Rectal smooth muscle tissue (tissue), 1 donor: ENCODE results near the gene COMTD1.

Experiments used
- H3K27ac ChIP-seq: one replicate; pipeline ENCODE4 v1.7.0; 2013; ENCODE audit warnings: low read depth, low read length, inconsistent platforms
- H3K27me3 ChIP-seq: one replicate; pipeline ENCODE4 v1.7.0; 2013; ENCODE audit warnings: low read length; ENCODE audit not compliant: control insufficient read depth, insufficient read depth
- H3K36me3 ChIP-seq: one replicate; pipeline ENCODE4 v1.7.0; 2013; ENCODE audit warnings: low read length; ENCODE audit not compliant: control insufficient read depth, insufficient read depth
- H3K4me1 ChIP-seq: one replicate; pipeline ENCODE4 v1.7.0; 2013; ENCODE audit warnings: low read length; ENCODE audit not compliant: control insufficient read depth, insufficient read depth
- H3K4me3 ChIP-seq: one replicate; pipeline ENCODE4 v1.7.0; 2013; ENCODE audit warnings: low read length
- H3K9ac ChIP-seq: one replicate; pipeline ENCODE4 v1.7.0; 2013; ENCODE audit warnings: low read length

Gene COMTD1

DNA sequence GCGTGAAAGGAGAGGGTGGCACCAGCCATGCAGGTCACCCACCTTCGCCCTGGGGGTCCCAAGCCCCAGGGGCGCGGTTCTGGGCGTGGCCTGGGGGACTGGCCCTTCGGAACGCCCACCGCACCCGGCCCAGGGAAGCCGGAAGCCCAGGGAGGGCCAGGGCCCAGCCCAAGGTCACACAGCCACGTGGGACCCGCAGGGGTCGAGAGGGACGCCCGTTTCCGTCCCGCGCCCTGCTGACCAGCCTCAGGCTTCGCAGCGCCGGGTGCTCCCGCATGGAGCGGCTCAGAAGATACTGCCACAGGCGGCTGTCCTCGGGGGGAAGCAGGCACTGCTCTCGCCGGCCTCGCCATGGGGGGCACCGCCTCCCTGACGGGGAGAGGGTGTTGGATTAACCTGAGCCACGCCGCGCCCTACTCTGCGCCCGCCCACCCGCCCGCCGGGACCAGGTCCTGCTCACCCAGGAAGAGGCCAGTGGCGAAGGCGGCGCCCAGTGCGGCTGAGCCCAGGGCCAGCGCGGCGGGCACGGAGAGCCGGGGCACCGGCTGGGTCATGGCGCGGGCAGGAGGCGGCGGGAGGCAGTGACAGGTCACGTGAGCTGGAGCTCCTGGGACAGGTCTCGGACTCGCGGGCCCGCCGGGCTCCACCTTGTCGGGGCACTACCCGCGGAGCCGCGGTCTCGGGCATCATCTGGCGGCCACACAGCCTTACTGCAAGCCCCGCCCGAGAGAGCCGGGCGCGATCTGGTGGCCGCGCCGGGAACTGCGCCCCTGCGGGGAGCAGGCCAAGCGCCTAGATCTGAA, at the start of gene COMTD1:
Gene COMTD1 (minus strand): TSS at position 583 of the 803 bp plus-strand sequence. CDS start 29 bp downstream, at position 554.
- peak within 1 kb of the TSS; percentile 67 for H3K9ac ChIP-seq

DNA sequence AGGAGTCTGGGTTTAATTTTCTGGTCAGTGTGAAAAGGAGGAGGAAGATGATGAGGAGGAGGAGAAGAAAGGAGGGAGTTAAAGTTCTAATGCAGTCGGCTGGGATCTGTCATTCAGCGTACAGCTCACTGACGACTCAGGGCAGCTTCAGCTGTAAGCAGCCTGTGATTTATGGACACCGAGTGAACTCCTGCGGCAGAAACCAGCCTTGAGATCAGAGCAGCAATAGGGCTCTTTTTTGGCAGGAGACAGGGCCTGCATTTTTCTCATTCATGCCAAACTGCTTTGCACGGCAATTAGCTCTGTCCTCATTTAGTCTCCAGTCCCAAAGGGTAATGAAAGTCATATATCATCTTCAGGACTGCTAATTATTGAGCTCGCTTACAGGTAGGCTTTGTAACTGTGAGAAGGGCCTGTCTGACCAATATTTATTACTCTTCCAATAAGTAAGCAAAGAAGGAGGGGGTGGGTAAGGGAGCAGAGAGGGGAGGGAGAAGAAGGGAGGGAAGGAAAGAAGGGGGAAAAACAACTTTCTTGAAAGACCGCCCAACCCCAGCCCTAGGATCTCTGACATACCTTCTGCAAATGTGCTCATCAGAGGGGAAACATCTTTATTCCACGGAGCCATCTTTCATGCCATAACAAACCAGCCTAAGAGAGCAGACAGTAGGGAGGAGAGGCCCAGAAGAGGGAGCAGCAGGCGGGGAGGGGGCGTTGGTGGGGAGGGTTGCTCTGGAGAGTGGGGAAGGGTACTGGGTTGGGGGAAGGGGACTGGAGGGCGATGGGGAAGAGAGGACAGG, 48.1 kb upstream of the COMTD1 start:
- Histone ChIP-seq H3K4me3 (no peak overlapping the region), H3K4me1 (no peaks in the 10 kb centered on the region), H3K9ac (no peak overlapping the region), H3K27me3 (no peaks in the 10 kb centered on the region), H3K36me3 (no peaks in the 10 kb centered on the region), H3K27ac (no peak overlapping the region)

More for the DNA sequence above, at the start of gene COMTD1:
- H3K4me1 ChIP-seq: peaks cover 4% of the 10 kb centered on the region
- no peaks in the 10 kb centered on the region for H3K27me3 ChIP-seq
- peak within 1 kb of the TSS; percentile 63 for H3K27ac ChIP-seq
- H3K4me3 ChIP-seq: peak within 1 kb of the TSS; percentile 84
- peaks cover 7% of the 10 kb centered on the region for H3K36me3 ChIP-seq

DNA sequence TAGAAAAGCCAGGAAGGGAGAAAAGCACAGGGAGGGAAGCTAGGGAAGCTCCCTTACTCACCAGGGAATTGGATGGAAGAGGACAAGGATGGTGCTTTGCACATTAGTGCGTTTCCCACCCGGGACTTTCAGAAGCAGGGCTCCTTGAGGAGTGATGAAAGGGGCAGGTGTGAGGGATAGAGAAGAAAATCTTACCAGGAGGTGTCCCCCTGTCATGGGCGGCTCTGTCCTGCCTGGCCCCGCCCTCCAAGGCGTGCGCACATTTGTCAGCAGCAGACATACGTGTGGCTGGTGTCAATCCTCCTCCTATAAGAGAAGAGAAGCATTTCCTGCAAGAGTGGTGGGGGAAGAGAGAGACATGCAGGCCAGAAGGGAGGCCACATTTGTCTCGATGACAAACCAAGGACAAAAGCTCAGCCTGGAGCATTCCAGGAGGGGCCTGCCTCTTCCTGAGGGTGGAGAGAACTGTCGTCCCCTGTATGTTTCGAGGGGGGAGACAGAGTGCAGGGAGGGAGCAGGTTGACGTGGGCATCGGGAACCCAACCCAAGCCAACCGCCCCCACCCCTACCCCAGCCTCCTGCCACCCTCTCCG, 47.4 kb upstream of the COMTD1 start:
- Histone ChIP-seq H3K9ac (no peak overlapping the region), H3K27ac (no peak overlapping the region), H3K27me3 (no peaks in the 10 kb centered on the region), H3K4me1 (no peaks in the 10 kb centered on the region), H3K36me3 (no peaks in the 10 kb centered on the region), H3K4me3 (no peak overlapping the region)

DNA sequence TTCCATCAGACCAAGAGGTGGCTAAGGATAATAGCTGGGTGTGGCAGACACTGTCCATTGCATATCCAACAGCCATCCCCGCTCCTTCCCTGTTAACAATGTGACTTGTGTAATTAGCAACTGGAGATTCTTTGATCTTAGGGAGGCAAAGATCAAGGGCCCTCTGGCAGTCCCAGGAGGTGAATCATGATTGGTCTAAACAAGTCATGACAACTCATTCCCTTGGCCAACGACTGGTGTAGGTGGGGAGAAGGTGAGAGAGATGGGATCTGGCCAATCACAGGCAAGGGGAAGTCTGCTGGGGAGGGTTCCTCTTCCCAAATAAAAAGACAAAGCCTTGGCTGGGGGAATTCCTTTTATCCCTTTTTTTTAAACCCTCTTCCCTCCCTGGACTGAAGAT, 46.2 kb upstream of the COMTD1 start:
- Histone ChIP-seq H3K27me3 (no peaks in the 10 kb centered on the region), H3K4me1 (no peaks in the 10 kb centered on the region), H3K9ac (no peak overlapping the region), H3K27ac (no peak overlapping the region), H3K36me3 (no peaks in the 10 kb centered on the region), H3K4me3 (no peak overlapping the region)

DNA sequence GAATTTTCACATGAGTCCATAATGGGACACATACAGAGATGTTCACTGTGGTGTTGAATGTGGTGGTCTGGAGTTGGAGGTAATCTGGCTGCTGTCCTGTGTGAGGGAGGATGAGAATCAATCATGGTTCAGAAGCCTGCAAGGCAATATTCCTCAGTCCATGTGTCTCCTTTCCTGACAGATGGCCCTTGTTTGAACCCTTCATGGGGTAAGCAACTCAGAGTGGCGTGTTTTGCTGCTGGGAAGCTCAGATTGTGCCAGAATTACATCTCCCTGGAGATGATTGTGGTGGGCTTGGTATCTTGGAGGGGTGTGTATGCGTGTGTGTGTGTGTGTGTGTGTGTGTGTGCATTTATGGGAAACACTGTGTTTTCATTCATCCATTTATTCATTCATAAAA, 44.5 kb upstream of the COMTD1 start:
- Histone ChIP-seq H3K27ac (no peak overlapping the region), H3K4me3 (no peak overlapping the region), H3K4me1 (no peaks in the 10 kb centered on the region), H3K9ac (no peak overlapping the region), H3K36me3 (no peaks in the 10 kb centered on the region), H3K27me3 (no peaks in the 10 kb centered on the region)

DNA sequence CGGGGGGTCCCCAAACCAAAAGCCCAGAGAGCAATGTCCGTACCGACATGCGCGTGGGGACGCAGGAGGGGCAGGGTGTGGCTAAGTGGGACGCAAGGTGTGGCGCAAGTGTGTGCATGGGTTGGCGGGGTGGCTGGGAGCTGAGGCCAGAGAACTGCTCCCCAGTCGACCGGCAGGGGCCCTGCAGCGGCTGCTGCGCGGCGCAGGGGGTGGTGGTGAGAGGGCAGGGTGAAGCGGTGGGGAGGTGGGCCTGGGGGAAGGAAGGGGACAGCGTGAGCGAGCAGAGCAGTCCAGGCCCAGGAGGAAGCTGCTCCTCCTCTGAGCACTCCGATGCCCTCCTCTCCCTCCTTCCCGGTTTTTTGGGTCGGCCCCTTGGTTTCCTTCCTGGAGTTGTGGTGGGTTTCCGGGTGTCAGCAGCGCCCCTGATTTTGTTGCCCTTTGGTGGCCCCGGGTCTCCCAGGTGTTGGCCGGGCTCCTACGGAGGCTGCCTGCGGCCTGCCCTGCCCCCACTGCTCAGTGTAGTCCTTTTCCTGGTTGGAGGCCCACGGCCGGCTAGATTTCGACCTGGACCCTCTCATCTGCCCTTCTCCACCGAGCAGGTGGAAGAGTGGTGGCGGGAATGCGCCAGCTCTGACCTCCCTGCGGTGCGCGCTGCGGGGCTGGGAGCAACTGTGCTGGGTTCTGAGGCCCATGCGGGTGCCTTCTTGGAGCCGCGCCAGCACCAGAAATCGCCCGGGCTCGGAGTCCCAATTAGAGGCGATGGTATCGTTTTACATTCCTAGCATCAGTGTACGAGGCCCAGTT, 40.5 kb upstream of the COMTD1 start:
- H3K4me1 ChIP-seq: no peaks in the 10 kb centered on the region
- H3K9ac ChIP-seq: no peak overlapping the region
- no peak overlapping the region for H3K27ac ChIP-seq
- no peaks in the 10 kb centered on the region for H3K27me3 ChIP-seq
- H3K4me3 ChIP-seq: peak overlapping the region; percentile 29
- H3K36me3 ChIP-seq: no peaks in the 10 kb centered on the region

DNA sequence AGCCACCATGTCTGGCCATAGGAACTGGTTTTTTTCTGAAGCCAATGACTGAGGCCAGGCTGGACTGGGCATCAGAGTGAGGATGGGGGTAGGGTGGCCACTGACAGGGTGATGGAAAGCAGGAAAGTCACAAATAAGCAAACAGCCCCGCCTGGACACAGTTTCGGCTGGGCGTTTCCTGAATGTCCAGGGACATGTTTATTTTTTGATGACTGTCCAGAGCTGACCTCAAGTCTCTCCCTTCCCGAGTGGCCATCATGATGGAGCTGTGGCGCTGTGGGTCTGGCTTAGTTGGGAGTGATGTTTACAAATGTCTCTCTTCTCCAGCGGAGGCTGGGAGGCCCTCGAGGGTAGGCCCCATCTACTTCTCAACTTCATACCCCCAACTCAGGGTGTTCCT, 37.1 kb upstream of the COMTD1 start:
- no peaks in the 10 kb centered on the region for H3K27me3 ChIP-seq
- no peak overlapping the region for H3K9ac ChIP-seq
- no peak overlapping the region for H3K27ac ChIP-seq

DNA sequence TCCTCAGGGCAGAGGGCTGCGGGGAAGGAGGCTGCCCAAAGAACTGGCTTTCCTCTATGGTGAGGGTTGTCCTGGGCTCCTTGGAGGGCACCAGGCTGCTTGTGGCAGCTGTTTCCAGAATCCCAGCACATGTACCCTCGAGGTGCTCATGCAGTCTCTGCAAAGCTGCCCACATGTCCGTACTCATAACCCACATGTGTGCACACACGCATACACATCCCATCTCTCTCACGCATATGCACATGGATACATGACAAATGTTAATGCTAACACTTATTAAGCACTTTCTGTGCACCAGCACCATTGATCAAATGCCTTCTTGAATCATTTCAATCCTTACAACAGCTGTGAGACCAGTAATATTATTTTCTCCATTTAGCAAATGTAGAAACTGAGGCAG, 36.3 kb upstream of the COMTD1 start:
- Histone ChIP-seq H3K27ac (no peak overlapping the region), H3K4me3 (no peak overlapping the region)

More for the DNA sequence above, 37.1 kb upstream of the COMTD1 start:
- H3K4me3 ChIP-seq: no peak overlapping the region
- H3K36me3 ChIP-seq: no peaks in the 10 kb centered on the region
- no peaks in the 10 kb centered on the region for H3K4me1 ChIP-seq

DNA sequence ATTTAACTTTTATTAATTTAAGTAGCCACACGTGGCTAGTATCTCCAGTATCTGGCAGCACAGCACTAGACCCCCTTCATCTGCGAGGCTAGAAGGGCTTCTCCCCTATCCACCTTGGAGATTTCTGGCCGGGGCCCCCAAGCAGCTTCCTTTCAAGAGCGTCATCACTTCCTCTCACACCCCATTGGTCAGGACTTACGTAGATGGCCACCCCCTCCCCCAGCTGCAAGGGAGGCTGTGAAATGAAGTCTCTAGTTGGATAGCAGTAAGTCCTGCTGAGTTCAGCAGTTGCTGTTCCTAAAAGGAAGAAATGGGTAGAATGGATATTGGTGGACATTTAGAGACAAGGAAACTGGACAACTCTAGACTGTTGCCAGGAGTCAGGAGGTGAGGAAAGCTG, 33.8 kb upstream of the COMTD1 start:
- H3K36me3 ChIP-seq: no peaks in the 10 kb centered on the region
- H3K27me3 ChIP-seq: no peaks in the 10 kb centered on the region
- H3K27ac ChIP-seq: no peak overlapping the region
- no peaks in the 10 kb centered on the region for H3K4me1 ChIP-seq
- H3K4me3 ChIP-seq: no peak overlapping the region
- H3K9ac ChIP-seq: no peak overlapping the region

More for the DNA sequence above, 36.3 kb upstream of the COMTD1 start:
- Histone ChIP-seq H3K9ac (no peak overlapping the region), H3K36me3 (no peaks in the 10 kb centered on the region), H3K4me1 (no peaks in the 10 kb centered on the region), H3K27me3 (no peaks in the 10 kb centered on the region)

DNA sequence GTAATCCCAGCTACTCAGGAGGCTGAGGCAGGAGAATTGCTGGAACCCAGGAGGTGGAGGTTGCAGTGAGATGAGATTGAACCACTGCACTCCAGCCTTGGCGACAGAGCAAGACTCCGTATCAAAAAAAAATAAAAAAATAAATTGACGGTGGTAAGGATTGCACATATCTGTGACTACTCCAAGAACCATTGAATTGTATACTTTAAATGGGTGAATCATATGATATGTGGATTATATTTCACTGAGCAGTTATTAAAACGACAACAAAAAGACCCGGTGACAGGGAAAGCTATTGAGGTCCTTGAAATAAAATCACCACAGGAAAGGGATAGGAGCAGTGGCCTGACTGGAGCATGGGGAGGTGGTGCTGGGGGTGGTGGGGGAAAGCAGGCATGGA, 31.2 kb upstream of the COMTD1 start:
- no peaks in the 10 kb centered on the region for H3K27me3 ChIP-seq
- H3K36me3 ChIP-seq: no peaks in the 10 kb centered on the region
- no peak overlapping the region for H3K4me3 ChIP-seq
- H3K9ac ChIP-seq: no peak overlapping the region
- H3K4me1 ChIP-seq: no peaks in the 10 kb centered on the region
- H3K27ac ChIP-seq: no peak overlapping the region

DNA sequence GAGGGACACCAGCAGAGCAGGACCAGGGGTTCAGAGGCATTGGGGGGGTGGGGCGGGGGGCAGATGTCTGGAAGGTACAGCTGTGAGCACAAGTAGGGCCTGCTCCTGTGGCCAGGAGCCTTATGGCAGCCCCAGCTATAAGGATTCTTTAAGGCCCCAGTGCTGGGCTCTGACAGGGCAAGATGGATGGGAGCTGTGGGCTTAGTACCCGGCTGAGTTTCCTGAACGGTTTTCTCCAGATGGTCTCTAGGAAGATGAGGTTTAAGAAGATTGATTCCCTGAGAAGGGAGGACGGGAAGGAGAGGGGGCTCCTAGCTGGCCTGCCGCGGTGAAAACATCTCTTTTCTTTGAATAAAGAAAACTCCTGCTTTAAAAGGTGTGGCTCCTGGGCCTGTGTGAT, 30.1 kb upstream of the COMTD1 start:
- Histone ChIP-seq H3K9ac (no peak overlapping the region), H3K36me3 (no peaks in the 10 kb centered on the region), H3K27ac (no peak overlapping the region), H3K27me3 (no peaks in the 10 kb centered on the region), H3K4me1 (no peaks in the 10 kb centered on the region), H3K4me3 (no peak overlapping the region)

DNA sequence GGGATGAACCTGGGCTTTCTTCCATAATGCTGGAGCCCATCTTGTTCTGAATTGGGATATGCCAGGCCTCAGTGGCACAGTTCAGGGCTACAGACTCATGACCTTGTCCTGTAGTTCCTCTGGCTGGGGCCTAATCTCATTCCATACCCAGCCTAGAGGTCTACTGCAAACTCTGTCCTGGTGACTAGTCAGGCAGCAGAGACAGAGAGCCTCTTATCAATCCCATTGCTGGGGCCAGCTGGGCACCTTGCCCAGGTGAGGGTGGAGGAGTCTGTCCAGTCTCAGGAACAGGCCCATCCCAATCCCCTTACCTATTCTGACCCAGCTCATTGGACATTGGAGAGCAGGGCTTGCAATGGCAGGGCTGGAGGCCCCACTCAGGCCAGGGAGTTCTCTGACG, 28.0 kb upstream of the COMTD1 start:
- Histone ChIP-seq H3K4me1 (no peaks in the 10 kb centered on the region), H3K4me3 (no peak overlapping the region), H3K27ac (no peak overlapping the region), H3K36me3 (no peaks in the 10 kb centered on the region), H3K27me3 (no peaks in the 10 kb centered on the region), H3K9ac (no peak overlapping the region)
